ENCODE results near the gene DNAJB5.

GRCh38 chr9:34958411-34958982 lies 31.0 kb upstream of the DNAJB5 start:
- TF ChIP-seq CTCF (conservative IDR thresholded peaks at IDR 0.05 in 1 of 2, IDR thresholded peaks at IDR 0.05 in 1 of 2; ENCODE audit: low read depth in 1 of 2, low read length in 2 of 2) (no peak), EZH2 (IDR thresholded peaks at IDR 0.05; ENCODE audit: low read length, missing control alignments) (peak; percentile 30)

Measured in fibroblast of lung (primary cell).